Astrocyte (in vitro differentiated cells and primary cell): ENCODE data around the gene OSBPL6. TPM values are rescaled to one million over a fixed set of nuclear protein-coding genes. Genes with fewer than 3 reads are reported as not detected.

Experiments used
- DNase-seq: peaks from one replicate; pipeline ENCODE4 v3.0.0-alpha.2; 2010; ENCODE audit warnings: low read depth
- FAIRE-seq: peaks from 2 replicates; lab custom pipeline; 2011; peaks lifted over from hg19 to GRCh38; lab: Jason Lieb, UNC
- H2AFZ ChIP-seq: 2 replicates; pipeline ENCODE4 v1.6.0; 2012; ENCODE audit warnings: low read depth, low read length, inconsistent platforms
- H3K27ac ChIP-seq: 2 replicates; pipeline ENCODE4 v1.5.1; 2011; ENCODE audit warnings: low read depth, low read length, inconsistent platforms
- H3K27me3 ChIP-seq: 2 replicates; pipeline ENCODE4 v1.6.0; 2011; ENCODE audit warnings: low read length, inconsistent platforms; ENCODE audit not compliant: insufficient read depth
- H3K36me3 ChIP-seq: 2 replicates; pipeline ENCODE4 v1.5.1; 2011; ENCODE audit warnings: low read length, inconsistent platforms; ENCODE audit not compliant: insufficient read depth
- H3K4me1 ChIP-seq: 2 replicates; pipeline ENCODE4 v1.5.1; 2011; ENCODE audit warnings: low read length, inconsistent platforms; ENCODE audit not compliant: insufficient read depth
- H3K4me2 ChIP-seq: 2 replicates; pipeline ENCODE4 v1.6.0; 2012; ENCODE audit warnings: low read length, inconsistent platforms
- H3K4me3 ChIP-seq: 2 replicates; pipeline ENCODE4 v1.5.1; 2011; ENCODE audit warnings: low read depth, mild to moderate bottlenecking, low read length, inconsistent platforms; ENCODE audit not compliant: insufficient read depth
- H3K79me2 ChIP-seq: 2 replicates; pipeline ENCODE4 v1.6.0; 2012; ENCODE audit warnings: mild to moderate bottlenecking, low read length, inconsistent platforms; ENCODE audit not compliant: insufficient read depth
- H3K9ac ChIP-seq: 2 replicates; pipeline ENCODE4 v1.6.0; 2012; ENCODE audit warnings: mild to moderate bottlenecking, low read length, inconsistent platforms
- H3K9me3 ChIP-seq: 2 replicates; pipeline ENCODE4 v1.5.1; 2012; ENCODE audit warnings: low read depth, mild to moderate bottlenecking, low read length, inconsistent platforms; ENCODE audit not compliant: insufficient read depth
- H4K20me1 ChIP-seq: 2 replicates; pipeline ENCODE4 v1.6.0; 2012; ENCODE audit warnings: low read length, inconsistent platforms; ENCODE audit not compliant: insufficient read depth
- H3K27ac Mint-ChIP-seq: one replicate; pipeline ENCODE4 v1.8.0; 2021; ENCODE audit warnings: mild to moderate bottlenecking, mixed read lengths; ENCODE audit not compliant: unreplicated experiment
- H3K27me3 Mint-ChIP-seq: one replicate; pipeline ENCODE4 v1.8.0; 2021; ENCODE audit warnings: low read depth, mixed read lengths; ENCODE audit not compliant: unreplicated experiment
- H3K36me3 Mint-ChIP-seq: one replicate; pipeline ENCODE4 v1.8.0; 2021; ENCODE audit warnings: low read depth, mixed read lengths; ENCODE audit not compliant: unreplicated experiment
- H3K4me1 Mint-ChIP-seq: one replicate; pipeline ENCODE4 v1.8.0; 2021; ENCODE audit warnings: low read depth, mixed read lengths; ENCODE audit not compliant: unreplicated experiment
- H3K4me3 Mint-ChIP-seq: one replicate; pipeline ENCODE4 v1.8.0; 2021; ENCODE audit warnings: mild to moderate bottlenecking, moderate library complexity, mixed read lengths; ENCODE audit not compliant: unreplicated experiment
- H3K9me3 Mint-ChIP-seq: one replicate; pipeline ENCODE4 v1.8.0; 2021; ENCODE audit warnings: mild to moderate bottlenecking, mixed read lengths; ENCODE audit not compliant: unreplicated experiment
- CTCF ChIP-seq: IDR thresholded peaks from 2 replicates; pipeline ENCODE4 v1.5.1; 2011; ENCODE audit warnings: low read depth, mild to moderate bottlenecking, inconsistent platforms, low read length, moderate library complexity; ENCODE audit not compliant: insufficient read depth
- EZH2 ChIP-seq: IDR thresholded peaks from 2 replicates; pipeline ENCODE4 v1.6.1; 2012; ENCODE audit warnings: mild to moderate bottlenecking, low read length, inconsistent platforms; ENCODE audit not compliant: insufficient read depth
- total RNA-seq: library from RNA; stranded (reverse); gene quantifications from 2 replicates; pipeline ENCODE4 v1.2.1, GENCODE V29; 2021

Gene OSBPL6
- total RNA-seq, 1 donor from 2014 or later = 13.4 TPM

GRCh38 chr2:178325268-178325667 is 131.0 kb downstream of the OSBPL6 start:
- no peaks in the 10 kb centered on the region for H3K9me3 Mint-ChIP-seq
- no peak overlapping the region for H3K4me3 Mint-ChIP-seq
- Histone ChIP-seq H3K4me2 (no peak overlapping the region), H3K9ac (no peak overlapping the region), H3K9me3 (no peaks in the 10 kb centered on the region), H3K4me1 (no peaks in the 10 kb centered on the region), H3K79me2 (no peaks in the 10 kb centered on the region), H3K4me3 (no peak overlapping the region), H2AFZ (no peak overlapping the region), H3K27me3 (no peaks in the 10 kb centered on the region), H3K27ac (no peak overlapping the region), H4K20me1 (no peaks in the 10 kb centered on the region), H3K36me3 (no peaks in the 10 kb centered on the region)
- DNase-seq (no peak), FAIRE-seq (no peak)
- no peak overlapping the region for H3K27ac Mint-ChIP-seq
- no peak for TF ChIP-seq EZH2
- no peak for TF ChIP-seq CTCF
- H3K36me3 Mint-ChIP-seq = peaks cover 2% of the 10 kb centered on the region
- H3K4me1 Mint-ChIP-seq = peaks cover 9% of the 10 kb centered on the region
- H3K27me3 Mint-ChIP-seq = no peaks in the 10 kb centered on the region

- no peaks in the 10 kb centered on the region for H3K36me3 ChIP-seq
- TF ChIP-seq EZH2 = no peak
- TF ChIP-seq CTCF = no peak
- no peak overlapping the region for H3K4me2 ChIP-seq
- no peak overlapping the region for H2AFZ ChIP-seq
- Mint-ChIP-seq H3K27me3 (no peaks in the 10 kb centered on the region), H3K27ac (no peak overlapping the region), H3K36me3 (no peaks in the 10 kb centered on the region), H3K4me3 (no peak overlapping the region), H3K9me3 (no peaks in the 10 kb centered on the region), H3K4me1 (peaks cover 9% of the 10 kb centered on the region)
- H3K4me3 ChIP-seq = no peak overlapping the region
- DNase-seq (peak; percentile 39), FAIRE-seq (no peak)
- no peaks in the 10 kb centered on the region for H3K79me2 ChIP-seq
- no peaks in the 10 kb centered on the region for H3K27me3 ChIP-seq
- H3K27ac ChIP-seq = no peak overlapping the region
- no peaks in the 10 kb centered on the region for H3K4me1 ChIP-seq
- H3K9me3 ChIP-seq = no peaks in the 10 kb centered on the region
- no peak overlapping the region for H3K9ac ChIP-seq
- no peaks in the 10 kb centered on the region for H4K20me1 ChIP-seq
These were observed 133.2 kb downstream of the OSBPL6 start for GRCh38 chr2:178327516-178327915.

GRCh38 chr2:178328037-178328436 is 133.7 kb downstream of the OSBPL6 start:
- H4K20me1 ChIP-seq = no peaks in the 10 kb centered on the region
- H3K9me3 ChIP-seq = no peaks in the 10 kb centered on the region
- H3K27ac ChIP-seq = no peak overlapping the region
- no peaks in the 10 kb centered on the region for H3K27me3 Mint-ChIP-seq
- no peaks in the 10 kb centered on the region for H3K36me3 ChIP-seq
- no peak overlapping the region for H3K27ac Mint-ChIP-seq
- DNase-seq = peak; percentile 58
- no peaks in the 10 kb centered on the region for H3K27me3 ChIP-seq
- no peaks in the 10 kb centered on the region for H3K79me2 ChIP-seq
- H2AFZ ChIP-seq = no peak overlapping the region
- H3K4me3 Mint-ChIP-seq = no peak overlapping the region
- H3K9me3 Mint-ChIP-seq = no peaks in the 10 kb centered on the region
- no peak overlapping the region for H3K4me2 ChIP-seq
- H3K36me3 Mint-ChIP-seq = no peaks in the 10 kb centered on the region
- peaks cover 9% of the 10 kb centered on the region for H3K4me1 Mint-ChIP-seq
- TF ChIP-seq EZH2 (no peak), CTCF (no peak)
- H3K9ac ChIP-seq = no peak overlapping the region
- H3K4me1 ChIP-seq = no peaks in the 10 kb centered on the region
- FAIRE-seq = no peak
- H3K4me3 ChIP-seq = no peak overlapping the region
